Measurements from ENCODE around the gene UCK2. TPM values are rescaled to one million over a fixed set of nuclear protein-coding genes. Genes with fewer than 3 reads are reported as not detected.

The UCK2 gene
- total RNA-seq, 1 donor from 2014 or later = 36.9 TPM

DNA sequence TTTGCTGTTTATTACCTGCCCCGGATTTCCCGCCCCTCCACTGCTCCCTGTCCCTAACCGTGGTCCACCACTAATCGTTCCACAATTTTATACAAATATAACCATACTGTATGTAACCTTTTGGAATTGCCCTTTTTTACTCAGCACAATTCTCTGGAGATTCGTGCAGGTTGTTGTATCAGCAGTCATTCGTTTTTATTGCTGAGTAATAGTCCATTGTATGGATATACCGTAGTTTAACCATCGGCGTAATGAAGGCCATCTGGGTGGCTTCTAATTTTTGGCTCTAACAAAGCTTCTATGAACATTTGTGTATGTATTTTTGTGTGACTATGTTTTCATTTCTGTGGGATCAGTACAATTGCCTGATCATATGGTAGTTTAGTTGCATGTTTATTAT, 50.0 kb downstream of the UCK2 start:
- intact Hi-C loops (cut with micrococcal nuclease) = no loop called here

GRCh38 chr1:165877940-165878556, 50.6 kb downstream of the UCK2 start:
- intact Hi-C loops (cut with micrococcal nuclease) = no loop called here

DNA sequence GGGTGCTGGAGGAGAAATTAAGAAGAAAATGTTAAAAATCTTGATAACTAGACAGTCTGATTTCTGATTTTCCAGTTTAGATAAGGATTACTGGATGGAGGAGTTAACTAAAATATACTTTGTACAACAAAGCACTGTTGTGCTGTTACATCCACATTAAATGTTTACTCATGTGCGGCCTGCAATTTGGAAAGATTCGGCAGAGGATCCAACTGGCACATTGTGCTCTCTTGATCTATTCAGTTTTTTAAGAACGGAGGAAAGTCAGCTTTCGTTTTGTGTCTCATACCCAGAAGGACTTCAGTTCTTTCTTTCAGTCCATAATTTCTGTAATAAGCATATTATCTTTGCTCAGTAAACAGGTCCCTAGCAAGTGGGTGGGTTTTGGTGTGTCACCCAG, 52.5 kb downstream of the UCK2 start:
- intact Hi-C loops (cut with micrococcal nuclease) = no loop called here

GRCh38 chr1:165880993-165881392, 53.6 kb downstream of the UCK2 start:
- intact Hi-C loops (cut with micrococcal nuclease) = no loop called here

DNA sequence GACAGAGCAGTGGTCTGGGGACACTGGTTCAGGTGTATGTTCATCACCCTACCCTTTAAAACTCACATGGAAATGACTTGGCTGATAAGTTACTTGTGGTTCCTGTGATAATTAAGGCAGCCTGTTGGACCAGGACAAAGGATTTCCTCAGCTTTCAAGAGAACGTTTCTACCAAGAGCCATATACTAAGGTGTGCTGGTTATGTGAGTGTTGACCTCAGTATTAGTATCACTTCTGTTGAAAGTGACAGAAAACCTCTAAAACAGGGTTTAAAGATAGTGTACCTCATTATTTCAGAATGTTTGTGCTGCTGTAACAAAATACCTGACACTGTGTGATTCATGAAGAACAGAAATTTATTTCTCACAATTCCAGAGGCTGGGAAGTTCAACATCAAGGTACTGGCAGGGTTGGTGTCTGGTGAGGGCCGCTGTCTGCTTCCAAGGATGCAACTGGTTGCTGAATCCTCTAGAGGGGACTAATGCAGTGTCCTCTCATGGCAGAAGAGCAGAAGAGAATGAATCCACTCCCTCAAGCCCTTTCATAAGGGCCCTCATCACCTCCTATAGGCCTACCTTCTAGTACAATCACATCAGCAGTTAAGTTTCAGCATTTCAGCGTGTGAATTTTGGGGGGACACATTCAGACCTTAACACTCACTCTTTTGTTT, 54.9 kb downstream of the UCK2 start:
- intact Hi-C loops (cut with micrococcal nuclease) = no loop called here

DNA sequence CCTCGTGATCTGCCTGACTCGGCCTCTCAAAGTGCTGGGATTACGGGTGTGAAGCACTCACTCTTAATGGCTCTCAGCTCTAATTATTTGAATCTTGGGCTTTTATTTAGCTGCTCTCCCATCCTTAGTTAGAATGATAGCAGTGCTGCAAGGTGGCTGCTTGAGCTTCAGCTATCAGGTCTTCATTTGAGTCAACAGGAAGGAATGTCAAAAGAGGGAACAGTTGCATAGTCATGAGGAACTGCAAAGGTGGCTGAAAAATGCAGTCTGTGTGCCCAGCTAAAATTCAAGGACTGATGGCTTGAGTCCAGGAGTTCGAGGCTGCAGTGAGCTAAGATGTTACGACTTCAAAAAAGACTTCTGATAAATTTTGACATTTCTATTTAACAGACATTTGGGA, 55.6 kb downstream of the UCK2 start:
- intact Hi-C loops (cut with micrococcal nuclease) = no loop called here

GRCh38 chr1:165884009-165884689, 56.7 kb downstream of the UCK2 start:
- intact Hi-C loops (cut with micrococcal nuclease) = no loop called here

- intact Hi-C loops (cut with micrococcal nuclease) = loop anchor here (5.0 kb wide), 1 partner anchor 32 kb away; no protein-coding TSS in a partner anchor
Measured at GRCh38 chr1:165884690-165885304, 57.4 kb downstream of the UCK2 start.

DNA sequence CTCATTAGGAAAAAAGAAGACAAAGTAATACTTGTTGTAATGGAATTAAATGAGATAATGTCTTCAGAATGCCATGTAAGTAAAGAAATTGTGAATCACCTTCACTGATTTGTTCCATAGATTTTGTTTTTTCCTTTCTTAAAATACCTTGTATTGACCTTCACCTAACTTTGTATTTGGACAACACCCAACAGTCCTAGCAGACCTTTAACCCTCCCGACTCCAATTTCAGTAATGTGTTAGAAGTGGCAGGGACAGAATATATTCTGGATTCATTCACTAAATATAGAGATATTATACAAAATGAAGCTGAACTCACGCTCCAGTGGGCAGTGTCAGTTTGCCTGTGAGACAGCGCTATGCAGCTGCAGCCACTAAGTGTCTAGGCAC, 57.9 kb downstream of the UCK2 start:
- intact Hi-C loops (cut with micrococcal nuclease) = loop anchor here (5.0 kb wide), 1 partner anchor 33 kb away; no protein-coding TSS in a partner anchor

- intact Hi-C loops (cut with micrococcal nuclease) = loop anchor here (5.0 kb wide), 1 partner anchor 34 kb away; no protein-coding TSS in a partner anchor
Measured at GRCh38 chr1:165886193-165886592, 58.8 kb downstream of the UCK2 start.

GRCh38 chr1:165886983-165887382, 59.6 kb downstream of the UCK2 start:
- intact Hi-C loops (cut with micrococcal nuclease) = loop anchor here (5.0 kb wide), 1 partner anchor 35 kb away; no protein-coding TSS in a partner anchor

GRCh38 chr1:165887877-165888551, 60.6 kb downstream of the UCK2 start:
- intact Hi-C loops (cut with micrococcal nuclease) = loop anchor here (5.0 kb wide), 1 partner anchor 36 kb away; no protein-coding TSS in a partner anchor

GRCh38 chr1:165888552-165888920, 61.1 kb downstream of the UCK2 start:
- intact Hi-C loops (cut with micrococcal nuclease) = loop anchor here (5.0 kb wide), 1 partner anchor 36 kb away; no protein-coding TSS in a partner anchor

DNA sequence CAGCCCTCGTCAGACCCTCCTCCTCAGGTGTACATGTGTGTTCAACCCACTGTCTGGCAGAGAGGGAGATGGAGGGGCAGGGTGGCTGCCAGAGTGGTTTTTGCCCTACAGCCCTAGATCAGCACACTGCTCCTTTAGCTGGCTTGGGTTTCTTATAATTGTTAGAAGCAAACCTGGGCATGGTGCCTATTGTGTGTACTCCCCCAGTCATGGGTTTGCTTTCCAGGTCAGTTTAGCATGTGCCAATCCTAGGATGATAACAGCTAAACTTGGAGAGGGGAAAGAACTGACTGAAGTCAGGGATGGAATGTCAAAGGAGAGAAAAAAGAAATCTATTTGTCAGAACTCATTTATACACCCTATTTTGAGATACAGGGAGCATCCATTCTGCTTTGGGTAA, 63.3 kb downstream of the UCK2 start:
- intact Hi-C loops (cut with micrococcal nuclease) = no loop called here

DNA sequence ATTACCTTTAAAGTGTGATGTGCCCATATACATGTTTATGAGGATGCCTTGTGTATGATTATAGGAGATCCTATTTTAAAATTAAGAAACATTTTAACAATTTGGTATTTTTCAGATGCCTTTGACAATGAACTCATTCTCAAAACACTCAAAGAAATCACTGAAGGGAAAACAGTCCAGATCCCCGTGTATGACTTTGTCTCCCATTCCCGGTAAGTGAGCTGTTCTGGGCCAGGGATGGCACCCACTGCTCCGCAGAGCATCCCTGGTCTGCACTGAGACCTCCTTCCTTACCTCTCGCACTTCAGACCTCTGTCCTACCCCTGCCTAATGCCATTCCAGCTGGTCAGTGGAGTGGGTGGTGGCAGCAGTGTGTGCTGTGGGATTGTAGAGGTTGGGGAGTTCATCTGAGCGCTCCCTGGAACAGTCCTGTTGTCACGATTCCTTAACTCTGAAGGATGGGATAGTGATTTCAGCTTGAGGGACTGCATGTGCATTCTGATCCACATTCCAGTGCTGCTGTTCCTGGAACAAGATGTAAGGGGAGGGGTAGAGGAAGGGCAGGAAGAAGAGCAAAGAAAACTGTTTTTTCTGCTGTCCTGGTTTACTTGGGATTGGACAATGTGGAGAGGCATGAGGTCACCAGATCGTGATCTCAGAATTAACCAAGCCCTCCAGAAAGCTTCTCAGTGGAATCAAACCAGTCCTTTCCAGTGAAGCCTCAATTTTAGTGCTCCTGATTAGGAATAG, 63.9 kb downstream of the UCK2 start:
- intact Hi-C loops (cut with micrococcal nuclease) = no loop called here

DNA sequence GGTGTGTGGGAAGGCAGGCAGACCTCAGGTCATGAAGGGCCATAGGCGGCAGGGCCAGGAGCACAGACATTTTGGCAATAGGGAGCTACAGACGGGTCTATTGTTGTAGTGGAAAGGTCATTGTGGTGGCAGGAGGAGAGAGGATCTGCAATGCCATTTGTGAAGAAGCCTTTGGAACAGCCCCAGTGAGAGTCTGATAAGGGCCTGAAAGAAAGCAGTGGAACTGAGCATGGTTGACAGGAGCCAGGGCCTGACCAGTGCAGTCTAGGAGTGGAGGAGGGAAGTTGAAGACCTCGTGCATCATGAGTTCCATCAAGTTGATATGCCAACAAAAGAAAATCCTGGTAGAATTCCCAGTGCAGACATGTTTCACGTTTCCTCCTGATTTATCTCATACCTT, 65.5 kb downstream of the UCK2 start:
- intact Hi-C loops (cut with micrococcal nuclease) = no loop called here

GRCh38 chr1:165893507-165893906, 66.1 kb downstream of the UCK2 start:
- intact Hi-C loops (cut with micrococcal nuclease) = no loop called here

GRCh38 chr1:165894591-165894990, 67.2 kb downstream of the UCK2 start:
- intact Hi-C loops (cut with micrococcal nuclease) = no loop called here

- intact Hi-C loops (cut with micrococcal nuclease) = no loop called here
Measured at GRCh38 chr1:165895451-165895871, 68.0 kb downstream of the UCK2 start.

DNA sequence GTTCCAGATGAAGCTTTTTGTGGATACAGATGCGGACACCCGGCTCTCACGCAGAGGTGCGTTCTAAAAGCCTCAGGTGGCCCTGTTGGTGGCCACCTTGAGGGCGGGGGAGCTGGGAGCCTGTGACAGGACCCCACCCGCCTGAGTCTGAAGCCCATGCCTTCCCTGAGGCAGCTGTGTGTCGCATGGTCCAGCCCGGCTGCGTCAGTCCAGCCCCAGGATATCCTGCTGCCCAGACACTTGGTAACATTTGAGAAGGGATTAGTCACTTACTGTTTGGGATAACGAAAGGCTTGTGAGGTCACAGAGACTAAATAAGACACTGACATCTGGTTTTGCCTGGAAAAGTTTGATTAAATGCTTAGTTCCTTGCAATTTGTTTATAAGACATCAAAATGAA, 68.9 kb downstream of the UCK2 start:
- intact Hi-C loops (cut with micrococcal nuclease) = no loop called here

Data from T-helper 1 cell treated with Interleukin-12 subunit alpha and Interleukin-12 subunit beta and Interleukin-4 antibody, amounts not matched to agents 30 ng/mL and 1 ng/mL, for 36 hours (primary cell).